ENCODE data around the gene LEPR.
"Not testable (repeated sequence)": the region's sequence is repeated elsewhere in the genome, so short reads cannot be mapped to it uniquely, and the experiment has no call there.

The LEPR gene

GRCh38 chr1:65458730-65459396, 38.4 kb downstream of the LEPR start:
- no peak for DNase-seq (ENCODE audit: low read depth)
- no peak for TF ChIP-seq CTCF (conservative IDR thresholded peaks at IDR 0.05; ENCODE audit: low read depth, low read length)
- no peak overlapping the region for H3K4me3 ChIP-seq (ENCODE audit: low read depth, low read length)

GRCh38 chr1:65459397-65459768, 38.9 kb downstream of the LEPR start:
- peak; percentile 77 for TF ChIP-seq CTCF (conservative IDR thresholded peaks at IDR 0.05; ENCODE audit: low read depth, low read length)
- no peak overlapping the region for H3K4me3 ChIP-seq (ENCODE audit: low read depth, low read length)
- peak; percentile 69 for DNase-seq (ENCODE audit: low read depth)

DNA sequence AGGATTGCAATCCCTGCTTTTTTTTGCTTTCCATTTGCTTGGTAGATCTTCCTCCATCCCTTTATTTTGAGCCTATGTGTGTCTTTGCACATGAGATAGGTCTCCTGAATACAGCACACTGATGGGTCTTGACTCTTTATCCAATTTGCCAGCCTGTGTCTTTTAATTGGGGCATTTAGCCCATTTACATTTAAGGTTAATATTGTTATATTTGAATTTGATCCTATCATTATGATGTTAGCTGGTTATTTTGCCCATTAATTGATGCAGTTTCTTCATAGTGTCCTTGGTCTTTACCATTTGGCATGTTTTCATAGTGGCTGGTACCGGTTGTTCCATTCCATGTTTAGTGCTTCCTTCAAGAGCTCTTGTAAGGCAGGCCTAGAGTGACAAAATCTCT, 45.4 kb downstream of the LEPR start:
- not testable (repeated sequence) for DNase-seq (ENCODE audit: low read depth); H3K4me3 ChIP-seq (ENCODE audit: low read depth, low read length)

GRCh38 chr1:65467536-65467935, 47.1 kb downstream of the LEPR start:
- H3K4me3 ChIP-seq (ENCODE audit: low read depth, low read length), result no peak overlapping the region
- no peak for TF ChIP-seq CTCF (conservative IDR thresholded peaks at IDR 0.05; ENCODE audit: low read depth, low read length)
- DNase-seq (ENCODE audit: low read depth), result peak; percentile 63

GRCh38 chr1:65469126-65469888, 48.8 kb downstream of the LEPR start:
- DNase-seq (ENCODE audit: low read depth), result no peak
- TF ChIP-seq CTCF (conservative IDR thresholded peaks at IDR 0.05; ENCODE audit: low read depth, low read length), result no peak
- H3K4me3 ChIP-seq (ENCODE audit: low read depth, low read length), result no peak overlapping the region

- H3K4me3 ChIP-seq (ENCODE audit: low read depth, low read length), result no peak overlapping the region
- DNase-seq (ENCODE audit: low read depth), result peak; percentile 37
- TF ChIP-seq CTCF (conservative IDR thresholded peaks at IDR 0.05; ENCODE audit: low read depth, low read length), result no peak
Observed at GRCh38 chr1:65469889-65470340, 49.4 kb downstream of the LEPR start.

Data from choroid plexus epithelial cell (primary cell).